ENCODE data around the gene AWAT2. TPM values are rescaled to one million over a fixed set of nuclear protein-coding genes. Genes with fewer than 3 reads are reported as not detected.

The AWAT2 gene
- total RNA-seq, 1 experiment from 2014 or later, result not detected

- intact Hi-C loops (cut with micrococcal nuclease; ENCODE audit: unreplicated experiment), result no loop called here
- CTCF ChIA-PET, result no interaction called here
- Histone ChIP-seq H3K4me1 (ENCODE audit: insufficient read depth, low read length, poor library complexity, severe bottlenecking) (no peaks in the 10 kb centered on the region), H3K4me3 (ENCODE audit: low read depth, low read length, poor library complexity, severe bottlenecking) (no peak overlapping the region), H3K36me3 (ENCODE audit: insufficient read depth, low read length, poor library complexity, severe bottlenecking) (no peaks in the 10 kb centered on the region), H3K27ac (ENCODE audit: low read depth, low read length, poor library complexity, severe bottlenecking) (no peak overlapping the region), H3K27me3 (replicated peaks; ENCODE audit: insufficient read depth, low read depth, low read length, poor library complexity) (no peaks in the 10 kb centered on the region), H3K9me3 (ENCODE audit: low read depth, low read length, poor library complexity, severe bottlenecking) (no peaks in the 10 kb centered on the region)
- POLR2A ChIA-PET (ENCODE audit: low non-redundant PET), result no interaction called here
- TF ChIP-seq CTCF (conservative IDR thresholded peaks at IDR 0.05; ENCODE audit: low read depth, low read length), result no peak
- no TSS peak for BruUV-seq (replicated peaks)
- DNase-seq (ENCODE audit: low spot score), result no peak
These were observed 40.7 kb downstream of the AWAT2 start for GRCh38 chrX:70009049-70009448.

- POLR2A ChIA-PET (ENCODE audit: low non-redundant PET), result no interaction called here
- DNase-seq (ENCODE audit: low spot score), result no peak
- no peaks in the 10 kb centered on the region for H3K27me3 ChIP-seq (replicated peaks; ENCODE audit: insufficient read depth, low read depth, low read length, poor library complexity)
- BruUV-seq (replicated peaks), result no TSS peak
- no peak overlapping the region for H3K4me3 ChIP-seq (ENCODE audit: low read depth, low read length, poor library complexity, severe bottlenecking)
- H3K4me1 ChIP-seq (ENCODE audit: insufficient read depth, low read length, poor library complexity, severe bottlenecking), result no peaks in the 10 kb centered on the region
- TF ChIP-seq CTCF (conservative IDR thresholded peaks at IDR 0.05; ENCODE audit: low read depth, low read length), result no peak
- TF ChIP-seq EZH2 (IDR thresholded peaks at IDR 0.05; ENCODE audit: borderline replicate concordance, low read depth, low read length, poor library complexity, severe bottlenecking), result no peak
- no peaks in the 10 kb centered on the region for H3K36me3 ChIP-seq (ENCODE audit: insufficient read depth, low read length, poor library complexity, severe bottlenecking)
- intact Hi-C loops (cut with micrococcal nuclease; ENCODE audit: unreplicated experiment), result no loop called here
- CTCF ChIA-PET, result no interaction called here
- no peak overlapping the region for H3K27ac ChIP-seq (ENCODE audit: low read depth, low read length, poor library complexity, severe bottlenecking)
- H3K9me3 ChIP-seq (ENCODE audit: low read depth, low read length, poor library complexity, severe bottlenecking), result no peaks in the 10 kb centered on the region
These were observed 41.8 kb downstream of the AWAT2 start for GRCh38 chrX:70007946-70008345.

- no peak for DNase-seq (ENCODE audit: low spot score)
- Histone ChIP-seq H3K27me3 (replicated peaks; ENCODE audit: insufficient read depth, low read depth, low read length, poor library complexity) (no peaks in the 10 kb centered on the region), H3K27ac (ENCODE audit: low read depth, low read length, poor library complexity, severe bottlenecking) (no peak overlapping the region), H3K9me3 (ENCODE audit: low read depth, low read length, poor library complexity, severe bottlenecking) (no peaks in the 10 kb centered on the region), H3K36me3 (ENCODE audit: insufficient read depth, low read length, poor library complexity, severe bottlenecking) (no peaks in the 10 kb centered on the region), H3K4me1 (ENCODE audit: insufficient read depth, low read length, poor library complexity, severe bottlenecking) (no peaks in the 10 kb centered on the region), H3K4me3 (ENCODE audit: low read depth, low read length, poor library complexity, severe bottlenecking) (no peak overlapping the region)
- no peak for TF ChIP-seq EZH2 (IDR thresholded peaks at IDR 0.05; ENCODE audit: borderline replicate concordance, low read depth, low read length, poor library complexity, severe bottlenecking)
- TF ChIP-seq CTCF (conservative IDR thresholded peaks at IDR 0.05; ENCODE audit: low read depth, low read length), result no peak
- intact Hi-C loops (cut with micrococcal nuclease; ENCODE audit: unreplicated experiment), result no loop called here
- ChIA-PET CTCF (no interaction called here), POLR2A (ENCODE audit: low non-redundant PET) (no interaction called here)
- BruUV-seq (replicated peaks), result no TSS peak
These were observed 47.9 kb downstream of the AWAT2 start for GRCh38 chrX:70001708-70002341.
